Measurements from ENCODE around the gene GNMT. TPM values are rescaled to one million over a fixed set of nuclear protein-coding genes. Genes with fewer than 3 reads are reported as not detected.

The GNMT gene
- 0.59 TPM for total RNA-seq (ENCODE audit: unreplicated experiment)
- long read RNA-seq = 0 reads

DNA sequence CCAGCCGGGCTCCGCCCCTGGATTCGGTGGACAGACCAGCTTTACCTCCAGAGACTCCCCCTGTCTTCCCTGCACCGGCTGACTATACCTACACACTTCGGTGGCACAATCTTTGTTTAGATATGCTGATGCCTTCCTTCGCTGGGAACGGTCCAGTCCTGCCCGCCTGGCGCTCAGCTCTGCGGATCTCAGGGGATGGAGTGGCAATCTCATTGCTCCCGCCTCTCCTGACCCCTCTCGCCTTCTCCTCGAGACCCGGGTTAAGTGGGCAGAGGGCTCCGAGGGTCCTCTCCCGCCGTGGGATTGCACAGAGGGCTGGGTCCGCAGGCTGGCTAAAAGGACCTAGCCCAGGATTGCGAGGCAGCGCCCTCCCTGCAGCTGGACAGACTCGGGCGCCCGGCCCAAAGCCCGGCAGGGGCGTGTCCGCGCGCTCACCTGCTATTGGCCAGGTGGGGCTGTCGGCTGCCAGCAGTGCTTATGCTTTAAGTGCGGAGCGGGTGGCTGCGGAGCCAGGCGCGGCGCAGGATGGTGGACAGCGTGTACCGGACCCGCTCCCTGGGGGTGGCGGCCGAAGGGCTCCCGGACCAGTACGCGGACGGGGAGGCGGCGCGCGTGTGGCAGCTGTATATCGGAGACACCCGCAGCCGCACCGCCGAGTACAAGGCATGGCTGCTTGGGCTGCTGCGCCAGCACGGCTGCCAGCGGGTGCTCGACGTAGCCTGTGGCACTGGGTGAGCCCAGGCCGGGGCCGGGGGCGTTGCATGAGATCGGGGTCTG is at the start of gene GNMT:
TSS of gene GNMT (plus strand) at position 512 of the 777 bp plus-strand sequence. CDS start at position 526, 14 bp downstream.
- DNase-seq (ENCODE audit: low spot score) = peak; percentile 43
- H3K36me3 Mint-ChIP-seq (ENCODE audit: low read depth, unreplicated experiment) = peaks cover 16% of the 10 kb centered on the region
- peaks cover 5% of the 10 kb centered on the region for H3K4me1 Mint-ChIP-seq (ENCODE audit: unreplicated experiment)
- H3K9me3 Mint-ChIP-seq (ENCODE audit: unreplicated experiment) = no peaks in the 10 kb centered on the region
- H3K4me3 Mint-ChIP-seq (ENCODE audit: unreplicated experiment) = peak within 1 kb of the TSS; percentile 38
- TF ChIP-seq, protein P1, sequence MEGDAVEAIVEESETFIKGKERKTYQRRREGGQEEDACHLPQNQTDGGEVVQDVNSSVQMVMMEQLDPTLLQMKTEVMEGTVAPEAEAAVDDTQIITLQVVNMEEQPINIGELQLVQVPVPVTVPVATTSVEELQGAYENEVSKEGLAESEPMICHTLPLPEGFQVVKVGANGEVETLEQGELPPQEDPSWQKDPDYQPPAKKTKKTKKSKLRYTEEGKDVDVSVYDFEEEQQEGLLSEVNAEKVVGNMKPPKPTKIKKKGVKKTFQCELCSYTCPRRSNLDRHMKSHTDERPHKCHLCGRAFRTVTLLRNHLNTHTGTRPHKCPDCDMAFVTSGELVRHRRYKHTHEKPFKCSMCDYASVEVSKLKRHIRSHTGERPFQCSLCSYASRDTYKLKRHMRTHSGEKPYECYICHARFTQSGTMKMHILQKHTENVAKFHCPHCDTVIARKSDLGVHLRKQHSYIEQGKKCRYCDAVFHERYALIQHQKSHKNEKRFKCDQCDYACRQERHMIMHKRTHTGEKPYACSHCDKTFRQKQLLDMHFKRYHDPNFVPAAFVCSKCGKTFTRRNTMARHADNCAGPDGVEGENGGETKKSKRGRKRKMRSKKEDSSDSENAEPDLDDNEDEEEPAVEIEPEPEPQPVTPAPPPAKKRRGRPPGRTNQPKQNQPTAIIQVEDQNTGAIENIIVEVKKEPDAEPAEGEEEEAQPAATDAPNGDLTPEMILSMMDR (IDR thresholded peaks at IDR 0.05; ENCODE audit: unreplicated experiment) = no peak
- peaks cover 8% of the 10 kb centered on the region for H3K27me3 Mint-ChIP-seq (ENCODE audit: unreplicated experiment)
- H3K27ac Mint-ChIP-seq (ENCODE audit: unreplicated experiment) = no peak within 1 kb of the TSS

DNA sequence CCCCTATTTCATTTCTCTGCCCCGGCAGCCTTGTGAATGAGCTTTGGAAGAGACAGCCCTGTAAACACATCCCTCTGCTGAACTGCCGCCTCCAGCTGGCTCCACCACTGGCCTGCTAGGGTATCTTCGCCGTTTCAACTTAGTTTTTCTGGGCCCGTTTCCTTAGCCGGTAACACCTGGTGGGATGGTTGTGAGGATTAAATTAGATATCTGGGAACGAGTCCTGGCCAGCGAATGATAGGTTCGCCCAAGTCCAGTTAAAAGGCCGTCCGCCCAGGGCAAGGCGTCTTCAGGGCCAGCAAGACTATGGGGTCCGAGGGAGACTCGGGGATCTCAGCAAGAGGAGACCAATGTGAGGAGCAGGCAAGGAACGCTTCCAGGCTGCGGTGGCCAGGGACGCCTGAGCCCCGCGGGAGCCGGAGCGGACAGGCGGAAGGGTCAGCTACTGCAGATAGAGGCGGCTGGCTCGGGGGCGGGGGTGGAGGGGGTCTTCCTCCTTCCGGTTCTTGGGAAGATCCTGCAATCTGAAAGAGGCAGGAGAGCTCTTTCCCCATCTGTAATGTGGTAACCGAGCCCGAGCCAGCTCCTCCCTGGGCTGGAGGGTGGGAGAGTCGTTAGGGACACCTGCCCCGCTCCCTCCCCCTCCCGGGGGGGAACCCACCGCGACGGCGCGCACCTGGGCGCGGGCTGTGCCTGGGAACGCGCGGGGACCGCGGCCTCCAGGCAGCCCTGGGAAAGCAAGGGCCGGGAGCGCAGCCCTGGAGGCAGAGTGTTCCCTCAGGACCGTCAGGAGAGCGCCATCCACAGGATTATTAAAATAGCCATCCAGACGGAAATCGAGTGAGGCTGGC is 49.2 kb upstream of the GNMT start:
- peak overlapping the region; percentile 89 for H3K4me3 Mint-ChIP-seq (ENCODE audit: unreplicated experiment)
- TF ChIP-seq, protein P1 (IDR thresholded peaks at IDR 0.05; ENCODE audit: unreplicated experiment) = no peak
- H3K27ac Mint-ChIP-seq (ENCODE audit: unreplicated experiment) = peak overlapping the region; percentile 87
- H3K9me3 Mint-ChIP-seq (ENCODE audit: unreplicated experiment) = no peaks in the 10 kb centered on the region
- H3K4me1 Mint-ChIP-seq (ENCODE audit: unreplicated experiment) = peaks cover 4% of the 10 kb centered on the region
- DNase-seq (ENCODE audit: low spot score) = peak; percentile 55
- H3K36me3 Mint-ChIP-seq (ENCODE audit: low read depth, unreplicated experiment) = no peaks in the 10 kb centered on the region
- peaks cover 2% of the 10 kb centered on the region for H3K27me3 Mint-ChIP-seq (ENCODE audit: unreplicated experiment)

DNA sequence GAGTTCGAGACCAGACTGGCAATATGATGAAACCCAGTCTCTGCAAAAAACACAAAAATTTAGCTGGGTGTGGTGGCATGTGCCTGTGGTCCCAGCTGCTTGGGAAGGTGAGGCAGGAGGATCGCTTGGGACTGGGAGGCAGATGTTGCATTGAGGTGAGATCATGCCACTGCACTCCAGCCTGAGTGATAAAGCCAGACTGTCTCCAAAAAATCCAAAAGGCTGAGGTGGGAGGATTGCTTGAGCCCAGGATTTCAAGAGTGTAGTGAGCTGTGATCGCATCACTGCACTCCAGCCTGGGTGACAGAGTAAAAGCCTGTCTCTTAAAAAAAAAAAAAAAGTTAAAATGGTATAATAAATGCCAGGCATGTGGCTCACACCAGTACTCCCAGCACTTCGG is 46.0 kb upstream of the GNMT start:
- TF ChIP-seq, protein P1 (IDR thresholded peaks at IDR 0.05; ENCODE audit: unreplicated experiment) = no peak
- no peak overlapping the region for H3K27ac Mint-ChIP-seq (ENCODE audit: unreplicated experiment)
- H3K4me1 Mint-ChIP-seq (ENCODE audit: unreplicated experiment) = peaks cover 4% of the 10 kb centered on the region
- H3K36me3 Mint-ChIP-seq (ENCODE audit: low read depth, unreplicated experiment) = no peaks in the 10 kb centered on the region
- no peak for DNase-seq (ENCODE audit: low spot score)
- H3K27me3 Mint-ChIP-seq (ENCODE audit: unreplicated experiment) = peaks cover 2% of the 10 kb centered on the region
- no peak overlapping the region for H3K4me3 Mint-ChIP-seq (ENCODE audit: unreplicated experiment)
- no peaks in the 10 kb centered on the region for H3K9me3 Mint-ChIP-seq (ENCODE audit: unreplicated experiment)

DNA sequence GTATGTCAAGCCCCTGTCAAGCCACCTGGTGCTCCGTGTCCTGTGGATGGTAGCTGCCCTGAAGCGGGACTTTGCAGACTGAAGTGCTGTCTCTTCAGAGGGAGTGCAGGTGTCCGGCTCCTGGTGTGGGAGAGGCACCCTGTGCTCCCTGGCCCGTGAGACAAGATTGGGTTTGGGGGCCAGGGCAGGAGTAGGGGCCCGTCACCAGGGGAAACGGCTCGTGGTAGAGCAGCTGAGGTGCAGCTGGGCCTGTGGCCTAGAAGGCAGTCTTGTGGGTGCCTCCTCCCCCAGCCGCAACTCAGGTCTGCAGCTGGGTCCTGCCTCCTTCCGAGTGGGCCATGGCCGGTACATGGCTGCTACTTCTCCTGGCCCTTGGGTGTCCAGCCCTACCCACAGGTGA is 44.8 kb upstream of the GNMT start, which contains the start of gene PTCRA:
TSS of gene PTCRA (plus strand) at position 322 of the 400 bp plus-strand sequence. CDS start at position 339, 17 bp downstream.
- no peak within 1 kb of the TSS for H3K27ac Mint-ChIP-seq (ENCODE audit: unreplicated experiment)

More for the DNA sequence above, 44.8 kb upstream of the GNMT start, which contains the start of gene PTCRA:
- H3K27me3 Mint-ChIP-seq (ENCODE audit: unreplicated experiment) = peaks cover 2% of the 10 kb centered on the region
- peaks cover 4% of the 10 kb centered on the region for H3K4me1 Mint-ChIP-seq (ENCODE audit: unreplicated experiment)
- TF ChIP-seq, protein P1 (IDR thresholded peaks at IDR 0.05; ENCODE audit: unreplicated experiment) = no peak
- no peak for DNase-seq (ENCODE audit: low spot score)
- no peaks in the 10 kb centered on the region for H3K36me3 Mint-ChIP-seq (ENCODE audit: low read depth, unreplicated experiment)
- H3K9me3 Mint-ChIP-seq (ENCODE audit: unreplicated experiment) = no peaks in the 10 kb centered on the region
- H3K4me3 Mint-ChIP-seq (ENCODE audit: unreplicated experiment) = no peak within 1 kb of the TSS

Data from endothelial cell (in vitro differentiated cells).